NCI-H1092 (cell line): ENCODE data around the gene HNRNPL.
"Not testable (repeated sequence)": the region's sequence is repeated elsewhere in the genome, so short reads cannot be mapped to it uniquely, and the experiment has no call there.

Experiments used
- DNase-seq: peaks from one replicate; lab custom pipeline; 2025; lab: John Stamatoyannopoulos, UW

Gene HNRNPL

DNA sequence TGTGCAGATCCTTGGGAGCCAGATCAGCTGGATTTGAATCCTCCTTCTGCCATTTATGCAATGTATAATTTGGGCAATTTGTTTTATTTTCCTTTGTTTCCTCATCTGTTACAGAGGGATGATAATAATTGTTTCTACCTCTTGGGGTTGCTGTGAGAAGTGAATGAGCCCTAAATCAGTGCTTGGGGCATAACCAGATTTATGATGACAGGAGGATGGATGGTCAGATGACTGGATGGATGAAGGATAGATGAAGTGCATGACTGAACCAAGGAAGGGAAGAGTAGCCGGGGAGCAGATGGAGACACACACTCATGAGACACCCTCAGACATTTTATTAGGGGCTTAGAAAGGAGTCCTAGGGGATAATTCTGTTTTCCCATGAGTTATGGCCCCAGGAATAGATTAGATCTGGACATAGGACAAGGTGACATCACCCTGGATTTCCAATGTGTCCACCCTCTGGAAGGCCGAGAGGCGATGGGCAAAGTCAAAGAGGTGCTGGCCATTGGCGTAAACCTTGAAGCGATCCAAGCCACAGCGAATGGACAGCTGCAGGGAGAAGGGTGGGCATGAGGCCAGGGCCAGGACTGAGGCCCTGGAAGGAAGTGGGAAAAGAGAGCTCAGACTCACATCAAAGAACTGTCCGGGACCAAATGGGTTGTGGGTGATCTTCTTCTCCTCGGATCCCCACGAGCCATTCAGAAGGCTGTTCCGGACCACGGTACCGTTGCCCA, 48.3 kb downstream of the HNRNPL start:
- DNase-seq, result no peak

- DNase-seq, result no peak
These were observed 49.0 kb downstream of the HNRNPL start for GRCh38 chr19:38800577-38801347.

DNA sequence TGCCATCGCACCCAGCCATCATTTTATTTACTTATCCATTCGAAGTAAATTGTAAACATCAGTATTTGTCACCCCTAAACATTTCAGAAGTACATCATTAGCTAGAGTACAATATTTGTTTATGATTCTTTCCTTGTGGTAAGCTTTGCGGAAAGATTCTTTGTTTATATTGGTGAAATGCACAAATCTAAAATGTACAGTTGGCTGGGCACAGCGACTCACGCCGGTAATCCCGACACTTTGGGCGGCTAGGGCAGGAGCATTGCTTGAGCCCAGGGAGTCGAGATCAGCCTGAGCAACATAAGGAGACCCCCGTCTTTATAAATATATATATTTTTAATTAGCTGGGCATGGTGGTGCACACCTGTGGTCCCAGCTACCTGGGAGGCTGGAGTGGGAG, 50.7 kb downstream of the HNRNPL start:
- DNase-seq, result no peak

DNA sequence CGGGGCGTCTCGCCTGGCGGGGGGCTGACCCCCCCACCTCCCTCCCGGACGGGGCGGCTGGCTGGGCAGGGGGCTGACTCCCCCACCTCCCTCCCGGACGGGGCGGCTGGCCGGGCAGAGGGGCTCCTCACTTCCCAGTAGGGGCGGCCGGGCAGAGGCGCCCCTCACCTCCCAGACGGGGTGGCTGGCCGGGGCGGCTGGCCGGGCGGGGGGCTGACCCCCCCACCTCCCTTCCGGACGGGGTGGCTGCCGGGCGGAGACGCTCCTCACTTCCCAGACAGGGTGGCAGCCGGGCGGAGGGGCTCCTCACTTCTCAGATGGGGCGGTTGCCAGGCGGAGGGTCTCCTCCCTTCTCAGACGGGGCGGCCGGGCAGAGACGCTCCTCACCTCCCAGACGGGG, 52.0 kb downstream of the HNRNPL start:
- not testable (repeated sequence) for DNase-seq

DNA sequence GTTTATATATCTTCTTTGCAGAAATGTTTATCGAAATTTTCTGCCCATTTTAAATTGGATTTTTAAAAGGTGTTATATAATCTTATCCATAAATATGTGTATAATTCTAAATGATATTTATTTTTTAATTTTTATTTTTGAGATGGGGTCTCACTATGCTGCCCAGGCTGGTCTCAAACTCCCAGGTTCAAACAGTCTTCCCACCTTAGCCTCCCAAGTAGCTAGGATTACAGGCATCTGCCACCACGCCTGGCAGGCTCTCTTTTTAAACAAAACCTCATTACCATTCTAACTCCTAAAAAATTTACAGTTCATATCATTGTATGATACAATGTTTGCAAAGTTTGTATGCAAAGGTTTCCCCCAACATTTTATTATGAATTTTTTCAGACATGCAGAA, 53.6 kb downstream of the HNRNPL start:
- no peak for DNase-seq

GRCh38 chr19:38795549-38795948, 54.2 kb downstream of the HNRNPL start:
- no peak for DNase-seq

GRCh38 chr19:38793671-38794070, 56.1 kb downstream of the HNRNPL start:
- DNase-seq, result no peak

DNA sequence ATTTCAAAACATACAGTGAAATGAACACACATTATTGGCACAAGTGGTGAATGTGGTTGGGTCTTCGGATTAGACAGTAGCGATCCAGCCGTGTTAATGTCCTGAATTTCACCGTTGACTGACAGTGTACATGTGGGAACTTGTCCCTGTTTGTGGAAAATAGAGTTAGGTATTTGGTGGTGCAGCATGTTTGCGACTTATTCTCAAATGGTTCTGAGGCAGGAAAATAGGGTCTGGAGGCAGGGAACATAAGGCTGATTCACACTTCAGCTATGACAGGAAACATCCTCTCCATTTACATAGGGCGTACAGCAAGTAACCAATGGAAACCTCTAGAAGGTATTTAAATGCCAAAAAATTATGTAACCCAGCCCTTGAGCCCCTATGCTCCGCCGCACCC, 56.6 kb downstream of the HNRNPL start:
- DNase-seq, result no peak

DNA sequence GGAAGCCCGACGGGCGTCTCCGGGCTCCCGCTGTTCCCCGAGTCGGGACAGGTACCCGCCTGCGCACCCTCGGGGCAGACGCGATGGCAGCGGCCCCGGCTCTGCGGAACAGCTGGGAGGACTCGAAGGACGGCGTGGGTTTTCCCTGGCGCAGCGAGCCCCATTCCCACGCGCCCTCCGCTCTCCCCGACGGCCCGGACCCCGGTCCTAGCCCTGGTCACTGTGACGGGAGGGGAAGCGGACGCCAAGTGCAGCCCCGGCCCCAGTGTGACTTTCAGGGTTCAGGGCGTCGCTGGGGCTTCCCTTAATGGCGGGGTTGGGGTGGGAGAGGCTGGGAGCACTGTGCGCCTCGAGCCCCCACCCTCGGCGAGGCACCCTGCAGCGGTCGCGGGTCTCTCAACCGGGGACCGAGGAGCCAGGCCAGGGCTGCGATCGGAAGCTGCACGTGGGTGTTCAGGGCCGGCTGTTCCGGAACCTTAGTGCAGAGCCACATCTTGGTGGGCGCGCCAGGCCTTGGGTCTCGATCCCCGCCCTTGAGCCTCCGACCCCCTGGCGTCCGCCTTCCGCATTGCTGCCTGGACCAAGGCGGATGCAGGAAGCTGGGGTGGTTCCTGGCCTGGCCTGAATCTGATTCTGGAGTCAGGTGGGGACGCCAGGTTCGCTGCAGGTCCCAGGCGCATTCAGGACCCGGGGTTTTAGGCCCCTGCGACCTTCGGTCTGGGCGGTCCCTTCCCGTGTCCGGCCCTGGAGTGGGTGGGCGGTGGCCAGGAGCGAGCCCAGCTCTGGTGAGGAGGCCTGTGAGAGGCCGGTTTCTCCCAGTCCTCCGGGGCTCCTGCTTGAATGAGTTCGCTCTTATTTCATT, 57.3 kb downstream of the HNRNPL start:
- no peak for DNase-seq

DNA sequence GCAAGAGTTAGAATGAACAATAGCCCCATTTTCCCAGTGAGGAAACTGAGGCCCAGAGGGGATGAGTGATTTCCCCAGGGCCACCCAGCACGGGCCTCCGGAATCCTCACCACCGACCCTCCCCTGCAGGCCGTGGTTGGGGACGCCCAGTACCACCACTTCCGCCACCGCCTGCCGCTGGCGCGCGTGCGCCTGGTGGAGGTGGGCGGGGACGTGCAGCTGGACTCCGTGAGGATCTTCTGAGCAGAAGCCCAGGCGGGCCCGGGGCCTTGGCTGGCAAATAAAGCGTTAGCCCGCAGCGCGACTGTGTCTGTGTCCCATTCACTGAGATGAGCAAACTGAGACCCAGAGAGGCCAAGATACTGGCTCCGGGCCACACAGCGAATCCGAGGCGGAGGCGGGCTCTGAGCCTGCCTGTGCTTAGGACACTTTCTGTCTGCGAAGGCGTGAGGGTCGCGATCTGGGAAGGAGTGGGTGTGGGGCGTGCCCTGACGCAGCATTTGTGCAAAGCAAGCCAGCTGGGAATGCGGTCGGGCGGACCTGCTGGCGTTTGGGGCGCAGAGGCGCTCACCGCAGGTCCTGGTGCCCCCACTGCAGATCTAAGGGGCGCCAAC, 58.2 kb downstream of the HNRNPL start:
- not testable (repeated sequence) for DNase-seq

DNA sequence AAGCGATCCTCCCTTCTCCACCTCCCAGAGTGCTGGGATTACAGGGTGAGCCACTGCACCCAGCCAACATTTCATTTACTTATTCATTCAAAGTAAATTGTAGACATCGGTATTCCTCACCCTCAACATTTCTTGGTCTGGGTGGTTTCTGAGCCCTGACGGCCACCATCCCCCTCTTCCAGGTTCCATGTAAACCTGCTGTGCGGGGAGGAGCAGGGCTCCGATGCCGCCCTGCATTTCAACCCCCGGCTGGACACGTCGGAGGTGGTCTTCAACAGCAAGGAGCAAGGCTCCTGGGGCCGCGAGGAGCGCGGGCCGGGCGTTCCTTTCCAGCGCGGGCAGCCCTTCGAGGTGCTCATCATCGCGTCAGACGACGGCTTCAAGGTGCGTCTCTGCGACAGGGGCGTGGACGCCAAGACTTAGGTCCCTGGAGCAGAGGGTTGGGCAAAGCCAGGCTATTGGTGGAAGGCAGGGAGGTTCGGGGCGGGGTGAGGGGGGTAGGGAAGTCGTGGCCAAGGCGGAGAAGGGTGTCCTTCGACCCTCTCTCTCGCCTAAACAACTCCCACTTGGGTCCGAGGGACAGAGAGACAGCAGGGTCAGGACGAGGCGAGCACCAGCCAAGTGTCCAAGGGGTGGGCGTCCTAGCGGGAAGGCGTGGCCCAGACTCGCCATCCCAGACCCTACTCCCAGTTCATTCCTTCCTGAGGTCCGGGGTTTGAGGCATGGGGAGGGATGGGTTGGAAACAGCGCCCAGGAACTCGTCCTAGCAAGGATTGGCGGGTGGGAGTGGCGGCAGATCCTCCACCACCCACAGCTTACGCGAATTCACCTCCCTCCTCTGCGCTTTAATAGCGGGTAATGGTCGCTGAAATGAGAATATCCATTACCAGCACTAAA, 59.0 kb downstream of the HNRNPL start:
- DNase-seq, result not testable (repeated sequence)

GRCh38 chr19:38788478-38789243, 61.1 kb downstream of the HNRNPL start, which contains the start of gene LGALS7B:
Gene LGALS7B, plus strand, starts transcription at chr19:38789200. Its CDS starts 27 bp downstream, at chr19:38789227.
- no peak for DNase-seq

- no peak for DNase-seq
These were observed 63.1 kb downstream of the HNRNPL start for GRCh38 chr19:38786572-38787265.
